HEK293 (cell line): ENCODE data around the gene CD40.

Experiments
- FEZF1 ChIP-seq: fragments of 450-650 bp; formaldehyde crosslinking; IDR thresholded peaks from 2 replicates; pipeline ENCODE4 v1.5.1; 2016; ENCODE audit warnings: missing biosample characterization, missing genetic modification characterization
- GLI2 ChIP-seq: fragments of 450-650 bp; formaldehyde crosslinking; IDR thresholded peaks from 2 replicates; pipeline ENCODE4; 2017; ENCODE audit warnings: missing biosample characterization, missing genetic modification characterization, low read depth, borderline replicate concordance
- MEIS1 ChIP-seq: sonication (generic); formaldehyde crosslinking; IDR thresholded peaks from 2 replicates; pipeline ENCODE4 v1.8.1; 2022; ENCODE audit warnings: missing genetic modification reagents, mild to moderate bottlenecking, borderline replicate concordance
- OSR2 ChIP-seq: fragments of 450-650 bp; formaldehyde crosslinking; IDR thresholded peaks from 2 replicates; pipeline ENCODE4 v1.5.1; 2016; ENCODE audit warnings: missing biosample characterization, missing genetic modification characterization
- WT1 ChIP-seq: fragments of 450-650 bp; formaldehyde crosslinking; IDR thresholded peaks from 2 replicates; pipeline ENCODE4 v1.5.1; 2016; ENCODE audit warnings: missing biosample characterization, missing genetic modification characterization
- YY2 ChIP-seq: fragments of 450-650 bp; formaldehyde crosslinking; IDR thresholded peaks from 2 replicates; pipeline ENCODE4 v1.5.1; 2016; ENCODE audit warnings: missing biosample characterization, missing genetic modification characterization
- ZBTB8A ChIP-seq: fragments of 450-650 bp; formaldehyde crosslinking; IDR thresholded peaks from 2 replicates; pipeline ENCODE4 v1.5.1; 2016; ENCODE audit warnings: missing biosample characterization, missing genetic modification characterization
- ZFHX2 ChIP-seq: fragments of 450-650 bp; formaldehyde crosslinking; conservative IDR thresholded peaks from 2 replicates; pipeline ENCODE4 v1.5.1; 2016; ENCODE audit warnings: missing biosample characterization, missing genetic modification characterization
- ZNF133 ChIP-seq: fragments of 450-650 bp; formaldehyde crosslinking; IDR thresholded peaks from 2 replicates; pipeline ENCODE4 v1.5.1; 2016; ENCODE audit warnings: missing biosample characterization, missing genetic modification characterization
- ZNF174 ChIP-seq: fragments of 450-650 bp; formaldehyde crosslinking; IDR thresholded peaks from 2 replicates; pipeline ENCODE4 v1.5.0; 2017; ENCODE audit warnings: missing biosample characterization, mild to moderate bottlenecking, missing genetic modification characterization
- ZNF19 ChIP-seq: fragments of 450-650 bp; formaldehyde crosslinking; IDR thresholded peaks from 2 replicates; pipeline ENCODE4; 2016; ENCODE audit warnings: missing biosample characterization, missing genetic modification characterization, low read depth
- ZNF223 ChIP-seq: fragments of 450-650 bp; formaldehyde crosslinking; IDR thresholded peaks from 2 replicates; pipeline ENCODE4 v1.5.1; 2016; ENCODE audit warnings: missing biosample characterization, missing genetic modification characterization
- ZNF26 ChIP-seq: fragments of 450-650 bp; formaldehyde crosslinking; IDR thresholded peaks from 2 replicates; pipeline ENCODE4 v1.5.1; 2016; ENCODE audit warnings: missing biosample characterization, missing genetic modification characterization
- ZNF335 ChIP-seq: fragments of 450-650 bp; formaldehyde crosslinking; conservative IDR thresholded peaks from 2 replicates; pipeline ENCODE4 v1.5.1; 2016; ENCODE audit warnings: missing biosample characterization, missing genetic modification characterization
- ZNF426 ChIP-seq: fragments of 450-650 bp; formaldehyde crosslinking; IDR thresholded peaks from 2 replicates; pipeline ENCODE4 v1.5.1; 2017; ENCODE audit warnings: missing biosample characterization, missing genetic modification characterization, mild to moderate bottlenecking, inconsistent platforms, moderate library complexity
- ZNF521 ChIP-seq: fragments of 450-650 bp; formaldehyde crosslinking; IDR thresholded peaks from 2 replicates; pipeline ENCODE4 v1.5.1; 2017; ENCODE audit warnings: missing biosample characterization, mild to moderate bottlenecking, missing genetic modification characterization
- ZNF529 ChIP-seq: fragments of 450-650 bp; formaldehyde crosslinking; IDR thresholded peaks from 2 replicates; pipeline ENCODE4 v1.5.1; 2017; ENCODE audit warnings: missing genetic modification characterization, missing biosample characterization; ENCODE audit not compliant: insufficient replicate concordance
- ZNF549 ChIP-seq: fragments of 450-650 bp; IDR thresholded peaks from 2 replicates; pipeline ENCODE4 v1.5.1; 2018; ENCODE audit warnings: missing biosample characterization, missing genetic modification characterization, mild to moderate bottlenecking, inconsistent platforms, moderate library complexity
- ZNF560 ChIP-seq: fragments of 450-650 bp; formaldehyde crosslinking; IDR thresholded peaks from 2 replicates; pipeline ENCODE4 v1.5.1; 2017; ENCODE audit warnings: missing biosample characterization, missing genetic modification characterization, borderline replicate concordance
- ZNF561 ChIP-seq: fragments of 450-650 bp; IDR thresholded peaks from 2 replicates; pipeline ENCODE4 v1.5.1; 2018; ENCODE audit warnings: missing biosample characterization, missing genetic modification characterization, borderline replicate concordance
- ZNF791 ChIP-seq: fragments of 450-650 bp; formaldehyde crosslinking; IDR thresholded peaks from 2 replicates; pipeline ENCODE4 v1.5.1; 2016; ENCODE audit warnings: missing biosample characterization, missing genetic modification characterization
- ZSCAN18 ChIP-seq: fragments of 450-650 bp; formaldehyde crosslinking; IDR thresholded peaks from 2 replicates; pipeline ENCODE4 v1.5.1; 2016; ENCODE audit warnings: missing biosample characterization, missing genetic modification characterization
- TF ChIP-seq, protein P1 (sequence below): fragments of 450-650 bp; formaldehyde crosslinking; IDR thresholded peaks from 2 replicates; pipeline ENCODE4 v1.5.1; 2016; ENCODE audit warnings: missing biosample characterization, missing genetic modification characterization
- TF ChIP-seq, protein P2 (sequence below): fragments of 450-650 bp; formaldehyde crosslinking; IDR thresholded peaks from 2 replicates; pipeline ENCODE4 v1.5.1; 2016; ENCODE audit warnings: missing biosample characterization, missing genetic modification characterization
- TF ChIP-seq, protein P3 (sequence below): fragments of 450-650 bp; formaldehyde crosslinking; conservative IDR thresholded peaks from 2 replicates; pipeline ENCODE4 v1.5.1; 2016; ENCODE audit warnings: low read depth, missing biosample characterization, missing genetic modification characterization
- TF ChIP-seq, protein P4 (sequence below): fragments of 450-650 bp; formaldehyde crosslinking; IDR thresholded peaks from 2 replicates; pipeline ENCODE4 v1.5.1; 2017; ENCODE audit warnings: missing biosample characterization, missing genetic modification characterization

Gene CD40

DNA sequence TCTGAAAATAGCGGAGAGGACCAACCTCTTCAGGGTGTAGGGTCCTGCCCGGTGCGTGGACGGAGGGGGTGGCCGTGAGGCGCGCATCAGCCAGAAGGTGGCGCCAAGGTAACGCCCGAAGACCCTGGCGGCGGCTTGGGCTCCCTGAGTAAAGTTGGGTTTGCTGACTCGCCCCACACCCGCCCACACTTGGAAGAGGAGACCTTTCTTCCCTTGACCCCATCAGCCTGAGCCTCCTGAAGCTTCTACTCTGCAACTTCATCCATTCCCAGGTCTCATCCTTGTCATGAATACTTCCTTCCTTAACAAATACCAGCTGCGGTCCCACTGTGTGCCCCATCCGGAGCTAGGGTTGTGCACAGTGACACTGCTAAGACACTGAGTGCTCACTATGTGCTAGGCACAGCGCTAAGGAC lies 14.6 kb downstream of the CD40 start (continued):
- TF ChIP-seq ZNF26, result no peak
- TF ChIP-seq ZBTB8A, result peak; percentile 38; the same call in 1 of the 2 replicates
- TF ChIP-seq ZNF549 (tag by site-specific recombination), result no peak
- TF ChIP-seq FEZF1 (tag by site-specific recombination), result no peak
- no peak for TF ChIP-seq ZNF335 (tag by site-specific recombination)
- peak; percentile 84 for TF ChIP-seq ZFHX2
- no peak for TF ChIP-seq ZNF529 (tag by site-specific recombination)
- TF ChIP-seq ZNF223, result no peak
- TF ChIP-seq ZNF791, result no peak
- TF ChIP-seq YY2 (tag by site-specific recombination), result no peak
- TF ChIP-seq WT1, result no peak
- TF ChIP-seq, protein P1, sequence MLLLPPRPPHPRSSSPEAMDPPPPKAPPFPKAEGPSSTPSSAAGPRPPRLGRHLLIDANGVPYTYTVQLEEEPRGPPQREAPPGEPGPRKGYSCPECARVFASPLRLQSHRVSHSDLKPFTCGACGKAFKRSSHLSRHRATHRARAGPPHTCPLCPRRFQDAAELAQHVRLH, result no peak
- TF ChIP-seq OSR2 (tag by site-specific recombination), result no peak
- no peak for TF ChIP-seq ZNF521 (tag by site-specific recombination)
- TF ChIP-seq, protein P2, sequence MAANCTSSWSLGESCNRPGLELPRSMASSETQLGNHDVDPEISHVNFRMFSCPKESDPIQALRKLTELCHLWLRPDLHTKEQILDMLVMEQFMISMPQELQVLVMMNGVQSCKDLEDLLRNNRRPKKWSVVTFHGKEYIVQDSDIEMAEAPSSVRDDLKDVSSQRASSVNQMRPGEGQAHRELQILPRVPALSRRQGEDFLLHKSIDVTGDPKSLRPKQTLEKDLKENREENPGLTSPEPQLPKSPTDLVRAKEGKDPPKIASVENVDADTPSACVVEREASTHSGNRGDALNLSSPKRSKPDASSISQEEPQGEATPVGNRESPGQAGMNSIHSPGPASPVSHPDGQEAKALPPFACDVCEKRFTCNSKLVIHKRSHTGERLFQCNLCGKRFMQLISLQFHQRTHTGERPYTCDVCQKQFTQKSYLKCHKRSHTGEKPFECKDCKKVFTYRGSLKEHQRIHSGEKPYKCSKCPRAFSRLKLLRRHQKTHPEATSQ (tag by site-specific recombination), result no peak
- TF ChIP-seq MEIS1 (CRISPR knock-in tag), result no peak
- TF ChIP-seq ZNF133 (tag by site-specific recombination), result no peak
- TF ChIP-seq ZNF560 (tag by site-specific recombination), result no peak
- TF ChIP-seq ZNF19, result no peak
- TF ChIP-seq ZSCAN18 (tag by site-specific recombination), result no peak
- no peak for TF ChIP-seq ZNF174
- TF ChIP-seq ZNF561 (tag by site-specific recombination), result peak; percentile 28; the same call in 1 of the 2 replicates
- TF ChIP-seq, protein P3, sequence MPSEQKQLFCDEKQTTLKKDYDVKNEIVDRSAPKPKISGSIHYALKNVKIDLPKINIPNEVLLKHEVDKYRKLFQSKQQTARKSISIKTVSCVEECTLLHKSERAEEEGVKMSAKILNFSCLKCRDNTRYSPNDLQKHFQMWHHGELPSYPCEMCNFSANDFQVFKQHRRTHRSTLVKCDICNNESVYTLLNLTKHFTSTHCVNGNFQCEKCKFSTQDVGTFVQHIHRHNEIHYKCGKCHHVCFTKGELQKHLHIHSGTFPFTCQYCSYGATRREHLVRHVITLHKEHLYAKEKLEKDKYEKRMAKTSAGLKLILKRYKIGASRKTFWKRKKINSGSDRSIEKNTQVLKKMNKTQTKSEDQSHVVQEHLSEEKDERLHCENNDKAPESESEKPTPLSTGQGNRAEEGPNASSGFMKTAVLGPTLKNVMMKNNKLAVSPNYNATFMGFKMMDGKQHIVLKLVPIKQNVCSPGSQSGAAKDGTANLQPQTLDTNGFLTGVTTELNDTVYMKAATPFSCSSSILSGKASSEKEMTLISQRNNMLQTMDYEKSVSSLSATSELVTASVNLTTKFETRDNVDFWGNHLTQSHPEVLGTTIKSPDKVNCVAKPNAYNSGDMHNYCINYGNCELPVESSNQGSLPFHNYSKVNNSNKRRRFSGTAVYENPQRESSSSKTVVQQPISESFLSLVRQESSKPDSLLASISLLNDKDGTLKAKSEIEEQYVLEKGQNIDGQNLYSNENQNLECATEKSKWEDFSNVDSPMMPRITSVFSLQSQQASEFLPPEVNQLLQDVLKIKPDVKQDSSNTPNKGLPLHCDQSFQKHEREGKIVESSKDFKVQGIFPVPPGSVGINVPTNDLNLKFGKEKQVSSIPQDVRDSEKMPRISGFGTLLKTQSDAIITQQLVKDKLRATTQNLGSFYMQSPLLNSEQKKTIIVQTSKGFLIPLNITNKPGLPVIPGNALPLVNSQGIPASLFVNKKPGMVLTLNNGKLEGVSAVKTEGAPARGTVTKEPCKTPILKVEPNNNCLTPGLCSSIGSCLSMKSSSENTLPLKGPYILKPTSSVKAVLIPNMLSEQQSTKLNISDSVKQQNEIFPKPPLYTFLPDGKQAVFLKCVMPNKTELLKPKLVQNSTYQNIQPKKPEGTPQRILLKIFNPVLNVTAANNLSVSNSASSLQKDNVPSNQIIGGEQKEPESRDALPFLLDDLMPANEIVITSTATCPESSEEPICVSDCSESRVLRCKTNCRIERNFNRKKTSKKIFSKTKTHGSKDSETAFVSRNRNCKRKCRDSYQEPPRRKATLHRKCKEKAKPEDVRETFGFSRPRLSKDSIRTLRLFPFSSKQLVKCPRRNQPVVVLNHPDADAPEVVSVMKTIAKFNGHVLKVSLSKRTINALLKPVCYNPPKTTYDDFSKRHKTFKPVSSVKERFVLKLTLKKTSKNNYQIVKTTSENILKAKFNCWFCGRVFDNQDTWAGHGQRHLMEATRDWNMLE, result no peak
- no peak for TF ChIP-seq ZNF426 (tag by site-specific recombination)
- TF ChIP-seq, protein P4, sequence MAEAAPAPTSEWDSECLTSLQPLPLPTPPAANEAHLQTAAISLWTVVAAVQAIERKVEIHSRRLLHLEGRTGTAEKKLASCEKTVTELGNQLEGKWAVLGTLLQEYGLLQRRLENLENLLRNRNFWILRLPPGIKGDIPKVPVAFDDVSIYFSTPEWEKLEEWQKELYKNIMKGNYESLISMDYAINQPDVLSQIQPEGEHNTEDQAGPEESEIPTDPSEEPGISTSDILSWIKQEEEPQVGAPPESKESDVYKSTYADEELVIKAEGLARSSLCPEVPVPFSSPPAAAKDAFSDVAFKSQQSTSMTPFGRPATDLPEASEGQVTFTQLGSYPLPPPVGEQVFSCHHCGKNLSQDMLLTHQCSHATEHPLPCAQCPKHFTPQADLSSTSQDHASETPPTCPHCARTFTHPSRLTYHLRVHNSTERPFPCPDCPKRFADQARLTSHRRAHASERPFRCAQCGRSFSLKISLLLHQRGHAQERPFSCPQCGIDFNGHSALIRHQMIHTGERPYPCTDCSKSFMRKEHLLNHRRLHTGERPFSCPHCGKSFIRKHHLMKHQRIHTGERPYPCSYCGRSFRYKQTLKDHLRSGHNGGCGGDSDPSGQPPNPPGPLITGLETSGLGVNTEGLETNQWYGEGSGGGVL (tag by site-specific recombination), result no peak
- no peak for TF ChIP-seq GLI2 (tag by site-specific recombination)
